Activated T-cell treated with anti-CD3 and anti-CD28 coated beads, Interleukin-2, amount 50 U/mL, for 24 hours (primary cell): ENCODE data around the gene AMIGO1.

Experiments
- DNase-seq: peaks from one replicate; pipeline ENCODE4 v3.0.0-alpha.2; 2020
- H3K27ac Mint-ChIP-seq: 2 replicates; pipeline ENCODE4 v1.8.0; 2020; ENCODE audit warnings: mild to moderate bottlenecking, mixed read lengths
- H3K27me3 Mint-ChIP-seq: 2 replicates; pipeline ENCODE4 v1.8.0; 2020; ENCODE audit warnings: mixed read lengths
- H3K36me3 Mint-ChIP-seq: 2 replicates; pipeline ENCODE4 v1.8.0; 2020; ENCODE audit warnings: low read depth, mixed read lengths
- H3K4me1 Mint-ChIP-seq: 2 replicates; pipeline ENCODE4 v1.8.0; 2020; ENCODE audit warnings: low read depth, mixed read lengths
- H3K4me3 Mint-ChIP-seq: 2 replicates; pipeline ENCODE4 v1.8.0; 2020; ENCODE audit warnings: mild to moderate bottlenecking, moderate library complexity, mixed read lengths
- H3K9me3 Mint-ChIP-seq: 2 replicates; pipeline ENCODE4 v1.8.0; 2020; ENCODE audit warnings: mixed read lengths

Gene AMIGO1

GRCh38 chr1:109509176-109510134 is at the start of gene AMIGO1:
Gene AMIGO1, minus strand, starts transcription at chr1:109509727. Its CDS starts 815 bp downstream, at chr1:109508912.
- Mint-ChIP-seq H3K9me3 (no peaks in the 10 kb centered on the region), H3K27ac (peak within 1 kb of the TSS; percentile 90), H3K36me3 (peaks cover 3% of the 10 kb centered on the region), H3K4me1 (peaks cover 66% of the 10 kb centered on the region), H3K27me3 (no peaks in the 10 kb centered on the region), H3K4me3 (peak within 1 kb of the TSS; percentile 85)
- DNase-seq: peak; percentile 82

GRCh38 chr1:109557520-109557919 is 48.0 kb upstream of the AMIGO1 start:
- Mint-ChIP-seq H3K4me3 (no peak overlapping the region), H3K4me1 (peaks cover 83% of the 10 kb centered on the region), H3K27ac (no peak overlapping the region), H3K27me3 (no peaks in the 10 kb centered on the region), H3K9me3 (no peaks in the 10 kb centered on the region), H3K36me3 (peaks cover 20% of the 10 kb centered on the region)
- no peak for DNase-seq

GRCh38 chr1:109556563-109556962 is 47.0 kb upstream of the AMIGO1 start:
- no peaks in the 10 kb centered on the region for H3K27me3 Mint-ChIP-seq
- H3K27ac Mint-ChIP-seq: no peak overlapping the region
- H3K36me3 Mint-ChIP-seq: peaks cover 23% of the 10 kb centered on the region
- H3K4me1 Mint-ChIP-seq: peaks cover 79% of the 10 kb centered on the region
- no peaks in the 10 kb centered on the region for H3K9me3 Mint-ChIP-seq
- H3K4me3 Mint-ChIP-seq: no peak overlapping the region
- no peak for DNase-seq

GRCh38 chr1:109548321-109549267 is 39.1 kb upstream of the AMIGO1 start, which contains the start of gene GNAI3:
Gene GNAI3, plus strand, starts transcription at chr1:109548615. Its CDS starts 106 bp downstream, at chr1:109548721.
- Mint-ChIP-seq H3K27me3 (no peaks in the 10 kb centered on the region), H3K36me3 (peaks cover 39% of the 10 kb centered on the region), H3K4me3 (peak within 1 kb of the TSS; percentile 100), H3K9me3 (no peaks in the 10 kb centered on the region), H3K27ac (peak within 1 kb of the TSS; percentile 99), H3K4me1 (peaks cover 54% of the 10 kb centered on the region)
- DNase-seq: peak; percentile 95

GRCh38 chr1:109547463-109548320 is 38.2 kb upstream of the AMIGO1 start:
- no peaks in the 10 kb centered on the region for H3K27me3 Mint-ChIP-seq
- peaks cover 48% of the 10 kb centered on the region for H3K4me1 Mint-ChIP-seq
- DNase-seq: no peak

GRCh38 chr1:109546311-109547109 is 37.0 kb upstream of the AMIGO1 start:
- Mint-ChIP-seq H3K27me3 (no peaks in the 10 kb centered on the region), H3K27ac (peak overlapping the region; percentile 99), H3K36me3 (peaks cover 33% of the 10 kb centered on the region), H3K4me3 (peak overlapping the region; percentile 100), H3K9me3 (no peaks in the 10 kb centered on the region), H3K4me1 (peaks cover 43% of the 10 kb centered on the region)
- DNase-seq: peak; percentile 84

More at GRCh38 chr1:109547463-109548320, 38.2 kb upstream of the AMIGO1 start:
- Mint-ChIP-seq H3K27ac (peak overlapping the region; percentile 99), H3K9me3 (no peaks in the 10 kb centered on the region), H3K36me3 (peaks cover 37% of the 10 kb centered on the region), H3K4me3 (peak overlapping the region; percentile 100)

- peaks cover 17% of the 10 kb centered on the region for H3K36me3 Mint-ChIP-seq
- H3K27me3 Mint-ChIP-seq: no peaks in the 10 kb centered on the region
- no peak overlapping the region for H3K27ac Mint-ChIP-seq
- H3K4me1 Mint-ChIP-seq: peaks cover 22% of the 10 kb centered on the region
- no peak overlapping the region for H3K4me3 Mint-ChIP-seq
- DNase-seq: no peak
- no peaks in the 10 kb centered on the region for H3K9me3 Mint-ChIP-seq
Measured at GRCh38 chr1:109543988-109544735, 34.6 kb upstream of the AMIGO1 start.

- H3K27me3 Mint-ChIP-seq: no peaks in the 10 kb centered on the region
- H3K27ac Mint-ChIP-seq: no peak overlapping the region
- H3K36me3 Mint-ChIP-seq: peaks cover 10% of the 10 kb centered on the region
- no peaks in the 10 kb centered on the region for H3K9me3 Mint-ChIP-seq
- no peak for DNase-seq
- H3K4me1 Mint-ChIP-seq: peaks cover 19% of the 10 kb centered on the region
- H3K4me3 Mint-ChIP-seq: no peak overlapping the region
Measured at GRCh38 chr1:109543283-109543987, 33.9 kb upstream of the AMIGO1 start.

GRCh38 chr1:109542657-109543056 is 33.1 kb upstream of the AMIGO1 start:
- Mint-ChIP-seq H3K27ac (no peak overlapping the region), H3K9me3 (no peaks in the 10 kb centered on the region), H3K4me3 (no peak overlapping the region), H3K36me3 (peaks cover 2% of the 10 kb centered on the region), H3K27me3 (no peaks in the 10 kb centered on the region), H3K4me1 (peaks cover 17% of the 10 kb centered on the region)
- no peak for DNase-seq

GRCh38 chr1:109541102-109541501 is 31.6 kb upstream of the AMIGO1 start:
- Mint-ChIP-seq H3K4me1 (peaks cover 3% of the 10 kb centered on the region), H3K9me3 (no peaks in the 10 kb centered on the region), H3K27ac (no peak overlapping the region), H3K36me3 (no peaks in the 10 kb centered on the region), H3K27me3 (no peaks in the 10 kb centered on the region), H3K4me3 (no peak overlapping the region)
- no peak for DNase-seq

- no peaks in the 10 kb centered on the region for H3K36me3 Mint-ChIP-seq
- no peak within 1 kb of the TSS for H3K4me3 Mint-ChIP-seq
- H3K27ac Mint-ChIP-seq: no peak within 1 kb of the TSS
- H3K9me3 Mint-ChIP-seq: no peaks in the 10 kb centered on the region
- no peaks in the 10 kb centered on the region for H3K27me3 Mint-ChIP-seq
- no peak for DNase-seq
- no peaks in the 10 kb centered on the region for H3K4me1 Mint-ChIP-seq
Measured at GRCh38 chr1:109539676-109540075, 30.1 kb upstream of the AMIGO1 start, which contains the start of gene GPR61. Gene GPR61, plus strand, starts transcription at chr1:109539872. Its CDS starts 3,151 bp downstream, at chr1:109543023.
